Urinary bladder (tissue), 4 donors: ENCODE measurements around the gene COL6A2. TPM values are rescaled to one million over a fixed set of nuclear protein-coding genes. Genes with fewer than 3 reads are reported as not detected.
"Not testable (repeated sequence)": the region's sequence is repeated elsewhere in the genome, so short reads cannot be mapped to it uniquely, and the experiment has no call there.

Source experiments
- DNase-seq: peaks from one replicate; pipeline ENCODE4 v3.0.0-alpha.2; 2015; ENCODE audit errors: extremely low spot score
- H3K27ac ChIP-seq: one replicate; pipeline ENCODE4 v1.5.1; 2013; ENCODE audit warnings: low read depth, mild to moderate bottlenecking, moderate library complexity
- H3K36me3 ChIP-seq: one replicate; pipeline ENCODE4 v1.6.1; 2013; ENCODE audit warnings: mild to moderate bottlenecking, moderate library complexity; ENCODE audit not compliant: insufficient read depth
- H3K4me1 ChIP-seq: one replicate; pipeline ENCODE4 v1.6.1; 2013; ENCODE audit warnings: mild to moderate bottlenecking, moderate library complexity; ENCODE audit not compliant: insufficient read depth
- H3K4me3 ChIP-seq: one replicate; pipeline ENCODE4 v1.5.1; 2013; ENCODE audit warnings: low read depth, low read length
- WGBS: extraction: QIAGEN DNeasy Blood & Tissue Kit; methylation state at CpG from one replicate; pipeline ENCODE4 v1.1.7; 2013; 5-methylcytosine and 5-hydroxymethylcytosine counted together
- polyA plus RNA-seq: library from polyadenylated mRNA; stranded (reverse); fragments of 200-250 nt; gene quantifications from one replicate; pipeline ENCODE4 v1.2.3, GENCODE V29; 2013
- total RNA-seq: library from RNA; depleted of rRNA; stranded (reverse); fragments of >200 nt; gene quantifications from one replicate; pipeline ENCODE4 v1.2.3, GENCODE V29; 2014
- donor health status: healthy with polysubstance abuse.
- donor health status: healthy.

Gene COL6A2
- total and polyA plus RNA-seq, 2 donors: 1,109 to 1,471 TPM

GRCh38 chr21:46100020-46100419 is 2.1 kb downstream of the COL6A2 start:
- DNase-seq: no peak
- Histone ChIP-seq H3K27ac (no peak overlapping the region), H3K4me3 (no peak overlapping the region), H3K36me3 (no peaks in the 10 kb centered on the region), H3K4me1 (no peaks in the 10 kb centered on the region)
- WGBS: 59% methylated on average over 6 of the region's 6 CpGs

DNA sequence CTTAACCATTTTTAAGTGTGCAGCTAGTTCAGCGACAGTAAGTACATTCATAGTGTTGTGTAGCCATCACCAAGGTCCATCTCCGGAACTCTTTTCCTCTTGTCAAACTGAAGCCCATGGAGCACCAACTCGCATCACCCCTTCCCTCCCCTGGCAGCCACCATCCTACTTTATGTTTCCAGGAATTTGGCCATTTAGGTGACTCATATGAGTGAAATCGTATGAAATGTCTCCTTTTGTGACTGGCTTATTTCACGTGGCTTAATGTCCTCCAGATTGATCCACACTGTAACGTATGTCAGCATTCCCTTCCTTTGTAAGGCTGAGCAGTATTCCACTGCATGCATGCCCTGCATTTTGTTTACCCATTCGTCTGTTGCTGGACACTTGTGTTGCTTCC is 2.5 kb downstream of the COL6A2 start:
- no peak overlapping the region for H3K4me3 ChIP-seq
- DNase-seq: no peak
- 39% methylated on average over 7 of the region's 7 CpGs for WGBS
- no peaks in the 10 kb centered on the region for H3K4me1 ChIP-seq
- no peaks in the 10 kb centered on the region for H3K36me3 ChIP-seq
- H3K27ac ChIP-seq: no peak overlapping the region

- DNase-seq: no peak
- no peaks in the 10 kb centered on the region for H3K36me3 ChIP-seq
- no peak overlapping the region for H3K27ac ChIP-seq
- no peaks in the 10 kb centered on the region for H3K4me1 ChIP-seq
- no peak overlapping the region for H3K4me3 ChIP-seq
- WGBS: 64% methylated on average over 4 of the region's 4 CpGs
These were observed 3.0 kb downstream of the COL6A2 start for GRCh38 chr21:46100906-46101305.

DNA sequence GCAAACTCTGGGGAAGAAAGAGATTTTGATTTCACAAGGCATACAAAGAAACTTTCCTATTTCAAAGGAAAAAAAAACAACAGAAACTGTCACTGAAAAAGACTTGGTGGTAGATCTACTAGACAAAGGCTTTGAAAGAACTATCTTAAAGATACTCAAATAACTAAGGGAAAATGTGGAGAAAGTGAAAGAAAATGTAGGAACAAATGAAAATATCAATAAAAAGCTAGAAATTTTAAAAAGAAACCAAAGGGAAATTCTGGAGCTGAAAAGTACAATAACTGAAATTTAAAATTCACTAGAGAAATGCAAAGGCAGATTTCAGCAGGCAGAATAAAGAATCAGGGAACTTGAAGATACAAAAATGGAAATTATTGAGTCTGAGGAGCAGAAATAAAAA is 6.2 kb downstream of the COL6A2 start:
- H3K4me3 ChIP-seq: no peak overlapping the region
- no peak for DNase-seq
- no peak overlapping the region for H3K27ac ChIP-seq
- H3K36me3 ChIP-seq: no peaks in the 10 kb centered on the region
- H3K4me1 ChIP-seq: no peaks in the 10 kb centered on the region

DNA sequence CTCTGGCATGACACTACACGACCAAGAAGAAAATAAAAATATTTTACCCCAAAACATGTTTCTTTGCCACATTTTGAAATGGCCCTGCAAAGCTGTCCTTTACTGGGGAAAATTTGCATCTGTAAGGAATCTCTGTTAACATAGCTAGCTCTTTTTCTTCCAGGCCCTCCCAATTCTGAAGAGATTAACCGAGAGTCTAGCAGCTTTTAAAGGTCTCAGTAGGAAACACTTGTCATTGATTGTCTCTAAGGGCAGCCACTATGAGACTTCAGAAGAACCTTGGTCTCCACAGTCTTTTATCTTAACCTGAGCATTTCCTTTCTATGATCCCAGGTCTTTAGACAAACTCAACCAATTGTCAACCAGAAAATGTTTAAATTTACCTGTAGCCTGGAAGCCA is 9.5 kb downstream of the COL6A2 start:
- H3K36me3 ChIP-seq, H3K4me3 ChIP-seq, DNase-seq, H3K27ac ChIP-seq, H3K4me1 ChIP-seq: not testable (repeated sequence)
- 73% methylated on average over 2 of the region's 2 CpGs for WGBS

- no peaks in the 10 kb centered on the region for H3K4me1 ChIP-seq
- DNase-seq: no peak
- H3K4me3 ChIP-seq: no peak overlapping the region
- H3K27ac ChIP-seq: no peak overlapping the region
- WGBS: 73% methylated on average over 9 of the region's 9 CpGs
- no peaks in the 10 kb centered on the region for H3K36me3 ChIP-seq
These were observed 11.0 kb downstream of the COL6A2 start for GRCh38 chr21:46108827-46109312.

DNA sequence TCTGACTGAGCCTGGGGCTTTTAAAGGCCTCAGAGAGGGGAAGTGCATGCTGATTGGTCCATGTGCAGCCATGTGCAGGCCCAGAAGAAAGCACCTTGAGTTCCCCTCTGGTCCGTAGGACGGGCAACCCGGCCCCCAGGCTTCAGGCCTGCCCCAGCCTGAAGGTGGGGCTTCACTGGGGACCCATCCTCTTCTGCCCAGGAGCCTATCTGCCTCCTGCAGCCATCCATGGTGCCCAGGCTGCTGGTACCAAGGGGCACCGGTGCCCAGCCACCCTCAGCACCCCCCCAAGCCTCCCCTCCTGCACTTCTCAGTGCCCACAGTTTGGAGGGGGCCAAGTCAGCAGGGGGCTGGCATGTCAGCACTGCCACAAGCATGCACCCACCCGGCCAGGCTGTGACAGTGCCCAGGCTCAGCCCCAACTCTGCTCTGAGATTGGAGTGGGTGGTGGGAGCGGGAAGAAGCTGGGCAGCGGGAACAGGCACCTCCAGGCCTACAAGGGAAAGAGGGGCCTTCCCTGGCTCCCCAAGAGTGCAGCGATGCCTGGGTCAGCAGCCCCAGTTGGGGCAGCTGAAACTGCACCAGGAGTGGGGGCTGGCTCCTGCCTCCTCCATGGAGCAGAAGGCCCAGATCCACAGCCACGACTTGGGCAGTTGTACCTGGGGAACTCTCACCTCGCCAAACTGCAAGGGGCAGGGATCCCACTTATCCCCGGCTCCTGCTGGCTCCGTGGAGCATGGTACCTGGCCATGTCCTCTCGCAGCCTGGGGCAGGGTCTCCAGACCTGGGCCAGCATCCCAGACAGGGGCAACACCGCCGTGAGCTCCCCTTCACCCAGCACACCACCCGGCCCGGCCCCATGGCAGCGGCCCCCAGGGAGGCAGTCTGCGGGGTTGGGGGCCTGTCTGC is 11.7 kb downstream of the COL6A2 start:
- no peak overlapping the region for H3K4me3 ChIP-seq

GRCh38 chr21:46110499-46111192 is 12.7 kb downstream of the COL6A2 start:
- Histone ChIP-seq H3K4me3 (no peak overlapping the region), H3K27ac (no peak overlapping the region), H3K4me1 (no peaks in the 10 kb centered on the region), H3K36me3 (no peaks in the 10 kb centered on the region)
- DNase-seq: no peak
- WGBS: 47% methylated on average over 20 of the region's 20 CpGs

More for the DNA sequence above, 11.7 kb downstream of the COL6A2 start:
- no peak for DNase-seq
- 70% methylated on average over 19 of the region's 19 CpGs for WGBS
- Histone ChIP-seq H3K4me1 (no peaks in the 10 kb centered on the region), H3K36me3 (no peaks in the 10 kb centered on the region), H3K27ac (no peak overlapping the region)

DNA sequence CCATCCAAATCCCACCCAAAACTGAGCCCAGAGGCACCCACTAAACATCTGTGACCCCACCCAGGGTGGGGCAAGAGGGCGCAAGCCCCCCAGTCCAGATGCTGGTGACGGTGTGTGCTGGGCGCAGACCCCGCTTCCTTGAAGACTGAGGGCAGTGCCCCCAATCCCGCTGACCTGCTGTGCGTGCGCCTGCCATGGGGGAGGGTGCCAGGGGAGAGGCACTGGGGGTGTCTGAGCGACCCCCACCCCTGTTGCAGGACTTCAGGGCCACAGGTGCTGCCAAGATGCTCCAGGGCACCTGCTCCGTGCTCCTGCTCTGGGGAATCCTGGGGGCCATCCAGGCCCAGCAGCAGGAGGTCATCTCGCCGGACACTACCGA is 13.3 kb downstream of the COL6A2 start:
- 88% methylated on average over 12 of the region's 12 CpGs for WGBS
- Histone ChIP-seq H3K4me3 (no peak overlapping the region), H3K4me1 (no peaks in the 10 kb centered on the region), H3K27ac (no peak overlapping the region), H3K36me3 (no peaks in the 10 kb centered on the region)
- DNase-seq: no peak

GRCh38 chr21:46111857-46112724 is 14.2 kb downstream of the COL6A2 start:
- 93% methylated on average over 69 of the region's 69 CpGs for WGBS
- DNase-seq: no peak
- H3K4me3 ChIP-seq: no peak overlapping the region
- H3K27ac ChIP-seq: no peak overlapping the region
- no peaks in the 10 kb centered on the region for H3K4me1 ChIP-seq
- H3K36me3 ChIP-seq: peaks cover 2% of the 10 kb centered on the region

DNA sequence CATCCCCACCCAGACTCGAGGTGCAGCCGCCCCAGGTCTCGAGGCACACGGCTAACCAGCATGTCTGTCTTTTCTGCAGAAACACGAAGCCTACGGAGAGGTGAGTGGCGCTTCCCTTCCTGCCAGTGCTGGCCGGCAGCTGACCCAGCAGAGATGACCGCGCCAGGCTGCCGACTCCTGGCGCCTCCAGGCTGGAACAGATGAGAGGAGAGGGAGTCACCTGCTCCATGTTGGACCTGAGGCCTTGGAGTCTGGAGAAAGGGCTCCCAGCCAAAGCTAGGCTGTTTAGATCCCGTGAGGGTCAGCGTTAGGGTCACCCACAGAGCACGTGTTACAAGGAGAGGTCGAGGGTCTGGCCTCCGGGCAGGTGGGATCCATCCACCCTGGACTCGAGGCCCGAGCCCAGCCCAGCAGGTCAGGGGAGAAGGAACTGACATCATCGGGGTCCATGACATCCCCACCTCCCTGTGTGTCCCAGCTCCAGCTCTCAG is 14.9 kb downstream of the COL6A2 start:
- Histone ChIP-seq H3K36me3 (peaks cover 2% of the 10 kb centered on the region), H3K4me1 (no peaks in the 10 kb centered on the region), H3K27ac (no peak overlapping the region), H3K4me3 (no peak overlapping the region)
- WGBS: 90% methylated on average over 20 of the region's 20 CpGs
- no peak for DNase-seq

- Histone ChIP-seq H3K27ac (no peak overlapping the region), H3K4me3 (no peak overlapping the region), H3K36me3 (peaks cover 2% of the 10 kb centered on the region), H3K4me1 (no peaks in the 10 kb centered on the region)
- 94% methylated on average over 16 of the region's 16 CpGs for whole genome bisulfite sequencing
- DNase-seq: no peak
These were observed 15.7 kb downstream of the COL6A2 start for GRCh38 chr21:46113497-46114176.

- 94% methylated on average over 4 of the region's 4 CpGs for WGBS
- Histone ChIP-seq H3K27ac (no peak overlapping the region), H3K4me3 (no peak overlapping the region), H3K4me1 (no peaks in the 10 kb centered on the region), H3K36me3 (peaks cover 5% of the 10 kb centered on the region)
- no peak for DNase-seq
These were observed 17.1 kb downstream of the COL6A2 start for GRCh38 chr21:46114963-46115362.
